Activated gamma-delta T cell (primary cell): ENCODE results near the gene ATXN7L3.

Source experiments
- DNase-seq: peaks from one replicate; lab custom pipeline; 2025; lab: John Stamatoyannopoulos, UW

The ATXN7L3 gene

GRCh38 chr17:44218344-44219107 lies 18.8 kb upstream of the ATXN7L3 start:
- peak; percentile 78 for DNase-seq

DNA sequence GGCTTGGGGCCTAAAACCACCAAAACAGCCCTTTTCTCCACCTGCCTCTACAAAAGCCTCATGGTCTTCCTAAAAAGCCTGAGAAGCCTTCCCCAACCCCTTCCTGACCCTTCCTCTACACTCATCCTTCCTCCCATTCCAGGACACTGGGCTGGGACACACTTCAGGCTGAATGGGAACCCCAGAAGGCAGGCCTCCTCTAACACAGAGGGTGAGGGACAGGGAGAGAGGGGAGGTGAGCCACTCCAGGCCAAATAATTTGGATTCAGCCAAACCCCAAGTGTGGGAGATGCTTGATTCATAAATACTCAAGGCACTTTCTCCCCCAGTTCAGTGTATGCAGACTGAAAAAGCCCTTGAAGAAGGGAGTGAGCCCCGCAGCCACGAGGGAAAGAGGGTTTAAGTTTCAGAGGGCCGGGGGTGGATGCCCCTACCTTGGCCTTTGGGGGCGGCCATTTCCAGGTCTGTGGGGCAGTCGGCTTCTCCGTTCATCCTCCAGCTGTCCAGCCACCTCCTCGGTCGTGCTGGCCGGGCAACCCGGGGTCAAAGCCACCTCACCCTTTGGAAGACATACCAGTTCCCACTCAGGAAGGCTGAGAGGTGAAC lies 18.2 kb upstream of the ATXN7L3 start:
- no peak for DNase-seq

GRCh38 chr17:44216694-44217093 lies 17.0 kb upstream of the ATXN7L3 start:
- DNase-seq = no peak

GRCh38 chr17:44216173-44216572 lies 16.5 kb upstream of the ATXN7L3 start:
- DNase-seq = no peak

DNA sequence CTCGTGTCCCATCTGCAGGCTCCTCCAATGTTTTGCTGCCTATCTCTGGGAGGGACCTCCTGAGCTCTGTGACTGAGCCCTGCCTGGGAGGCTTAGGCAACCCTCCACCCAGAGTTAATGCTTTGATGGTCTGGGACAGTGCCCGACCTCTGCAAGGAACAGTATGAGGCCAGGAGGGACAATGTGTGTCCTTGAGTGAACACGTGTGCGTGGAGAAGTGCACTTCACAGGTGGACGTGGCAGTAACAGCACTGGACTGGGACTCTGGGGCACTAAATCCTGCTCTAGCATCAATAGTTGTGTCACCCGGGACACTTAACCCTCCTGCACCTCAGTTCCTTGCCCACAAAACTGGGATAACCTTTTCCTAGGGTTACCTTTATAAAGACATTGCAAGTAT lies 15.2 kb upstream of the ATXN7L3 start:
- DNase-seq = no peak

- no peak for DNase-seq
These were observed 14.5 kb upstream of the ATXN7L3 start for GRCh38 chr17:44214230-44214494.

- DNase-seq = no peak
These were observed 13.9 kb upstream of the ATXN7L3 start for GRCh38 chr17:44213403-44214229.

DNA sequence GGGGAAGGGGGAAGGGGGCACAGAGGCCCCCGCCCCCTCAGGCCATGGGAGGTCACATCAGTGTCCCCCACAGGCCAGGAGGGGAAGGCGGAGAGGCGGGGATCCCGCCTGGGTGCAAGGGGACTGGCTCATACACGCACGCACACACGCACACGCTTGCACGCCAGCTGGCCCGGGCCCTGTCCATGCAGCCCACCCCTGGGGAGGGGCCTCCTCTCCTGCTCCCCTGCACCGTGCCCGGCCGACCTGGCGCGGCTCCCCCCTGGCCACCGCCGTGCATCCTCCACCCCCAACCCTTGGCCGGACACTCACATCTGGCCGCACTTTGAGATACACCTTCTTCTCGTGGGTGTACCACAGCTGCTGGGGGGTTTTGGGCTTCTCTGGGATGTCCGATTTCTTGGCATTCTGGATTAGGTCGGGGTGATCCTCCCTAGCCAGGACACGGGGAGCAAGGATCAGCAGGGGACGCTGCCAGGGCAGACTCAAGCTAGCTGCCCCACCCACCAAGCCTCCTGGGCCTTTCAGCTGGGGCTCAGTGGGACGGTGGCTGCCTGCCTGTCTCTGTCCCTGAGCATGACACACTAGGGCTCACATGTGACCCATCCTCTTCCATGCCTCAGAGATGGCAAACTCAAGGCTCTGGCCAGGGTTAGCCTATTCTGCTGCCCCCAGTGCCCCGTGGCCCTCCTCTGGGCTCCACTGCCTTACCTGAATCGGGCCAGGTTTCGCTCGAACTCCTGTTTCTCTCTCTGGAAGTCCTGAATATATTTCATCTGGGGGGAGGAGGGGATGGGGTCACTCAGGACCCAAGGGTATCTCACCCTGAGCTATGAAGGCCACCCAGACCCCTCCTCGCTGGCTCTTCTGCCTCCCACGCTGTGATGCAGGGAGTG lies 13.1 kb upstream of the ATXN7L3 start:
- no peak for DNase-seq

DNA sequence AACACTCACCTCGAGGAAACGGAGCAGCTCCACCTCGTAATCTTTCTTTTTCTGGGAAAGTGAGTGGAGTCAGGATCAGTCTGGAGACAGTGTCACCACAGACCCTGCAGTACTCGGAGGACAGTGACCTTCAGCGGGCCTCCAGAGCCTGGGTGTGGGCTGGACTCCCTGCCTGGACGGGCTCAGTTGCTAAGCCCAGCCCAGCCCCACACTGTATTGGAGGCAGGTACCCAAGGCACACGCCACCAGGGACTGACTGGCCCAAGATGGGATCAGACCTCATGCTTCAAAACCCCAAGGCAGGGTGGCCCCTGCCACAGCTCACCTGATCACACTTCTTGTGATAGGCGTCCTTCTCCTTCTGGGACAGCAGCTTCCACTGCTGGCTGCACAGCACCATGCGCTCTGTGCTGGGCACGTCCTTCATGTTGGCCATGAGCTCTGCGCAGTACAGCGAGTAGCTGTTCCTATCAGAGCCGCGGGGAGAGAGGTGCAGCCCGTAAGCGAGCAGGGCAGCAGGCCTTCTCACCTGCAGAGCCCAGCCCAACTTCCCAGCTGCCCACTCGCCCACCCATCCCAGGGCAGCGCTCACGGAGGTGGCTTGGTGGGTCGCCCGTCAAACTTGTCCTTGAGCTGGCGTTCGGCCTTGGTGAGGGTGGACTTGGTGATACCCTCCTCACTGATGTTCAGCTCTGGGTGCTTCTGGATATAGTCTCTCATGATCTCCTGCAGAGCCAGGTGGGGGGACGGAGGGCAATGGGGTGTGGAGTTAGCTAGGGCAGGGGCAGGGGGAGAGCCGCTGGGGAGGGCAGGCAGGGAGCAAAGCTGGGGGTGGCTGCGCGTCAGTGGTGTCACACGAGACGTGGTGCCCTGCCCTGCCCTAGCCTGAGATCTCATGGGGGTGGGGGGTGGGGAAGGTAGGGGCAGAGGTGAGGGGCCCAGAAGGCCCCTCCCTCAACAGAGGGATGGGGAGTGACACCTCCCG lies 11.9 kb upstream of the ATXN7L3 start:
- DNase-seq = no peak

- peak; percentile 82 for DNase-seq
These were observed 10.9 kb upstream of the ATXN7L3 start for GRCh38 chr17:44210342-44211192.

DNA sequence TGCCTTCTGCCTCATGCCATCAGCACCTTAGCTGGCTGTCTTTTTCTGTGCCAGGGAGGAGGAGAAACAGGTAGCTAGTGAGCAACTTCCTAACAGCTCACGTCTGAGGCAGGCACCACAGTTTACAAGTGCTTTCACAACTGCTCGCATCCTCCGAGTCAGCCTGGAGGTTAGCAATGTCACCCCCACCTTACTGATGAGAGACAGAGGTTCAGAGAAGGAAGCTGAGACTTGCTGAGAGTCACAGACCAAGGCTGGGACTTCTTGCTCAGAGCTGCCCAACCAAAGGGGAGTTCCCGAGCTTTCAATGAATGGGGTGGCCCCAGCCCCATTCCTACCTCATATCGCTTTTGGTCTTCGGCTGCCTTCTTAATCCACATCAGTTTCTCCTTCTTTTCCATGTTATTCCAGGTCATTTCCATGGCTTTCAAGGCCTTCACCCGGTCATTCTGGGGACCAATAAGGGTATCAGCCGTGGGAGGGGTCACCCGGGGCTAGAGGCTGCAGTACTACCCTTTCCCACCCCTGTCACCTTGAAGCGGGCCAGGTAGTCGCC lies 10.2 kb upstream of the ATXN7L3 start:
- DNase-seq = no peak

- DNase-seq = no peak
These were observed 8.1 kb upstream of the ATXN7L3 start for GRCh38 chr17:44207743-44208142.

- DNase-seq = no peak
These were observed 7.6 kb upstream of the ATXN7L3 start for GRCh38 chr17:44207319-44207718.

DNA sequence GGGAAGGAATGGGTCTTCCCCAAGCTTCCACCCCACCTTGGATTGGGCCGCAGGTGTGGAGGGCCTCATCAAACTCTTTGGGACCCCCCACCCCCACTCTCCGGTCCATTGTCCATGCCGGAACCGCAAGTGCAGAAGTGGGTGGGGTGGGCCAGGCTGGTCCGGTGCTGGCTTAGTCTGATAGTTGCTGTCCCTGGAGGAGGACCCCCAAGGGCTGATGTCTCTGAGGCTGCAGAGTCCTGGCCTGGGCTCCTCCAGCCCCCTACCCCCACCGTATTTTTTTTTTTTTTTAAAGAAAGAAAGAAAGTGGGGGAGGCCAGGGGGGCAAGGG lies 7.1 kb upstream of the ATXN7L3 start:
- no peak for DNase-seq

GRCh38 chr17:44205962-44206824 lies 6.5 kb upstream of the ATXN7L3 start:
- DNase-seq = no peak

DNA sequence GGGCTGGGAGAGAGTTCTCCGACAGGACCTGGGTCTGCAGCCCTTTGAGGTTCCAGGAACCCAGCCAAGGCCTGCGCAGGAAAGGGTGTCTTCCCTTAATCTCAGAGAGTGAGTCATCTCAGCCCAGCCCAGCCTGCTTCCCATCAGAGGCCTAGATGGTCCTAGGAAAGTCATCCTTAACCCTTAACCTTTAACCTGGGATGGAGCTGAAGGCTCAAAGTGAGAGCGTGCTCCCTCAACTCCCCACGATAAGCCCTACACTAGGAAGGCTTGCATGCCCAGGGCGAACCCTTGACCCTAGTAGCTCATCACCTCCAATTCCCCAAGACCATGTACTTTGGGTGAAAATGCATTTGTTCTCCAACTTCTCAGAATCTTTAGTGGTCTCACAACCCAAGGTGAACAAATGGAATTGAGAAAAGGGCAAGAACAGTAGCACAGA lies 4.8 kb upstream of the ATXN7L3 start:
- DNase-seq = no peak

DNA sequence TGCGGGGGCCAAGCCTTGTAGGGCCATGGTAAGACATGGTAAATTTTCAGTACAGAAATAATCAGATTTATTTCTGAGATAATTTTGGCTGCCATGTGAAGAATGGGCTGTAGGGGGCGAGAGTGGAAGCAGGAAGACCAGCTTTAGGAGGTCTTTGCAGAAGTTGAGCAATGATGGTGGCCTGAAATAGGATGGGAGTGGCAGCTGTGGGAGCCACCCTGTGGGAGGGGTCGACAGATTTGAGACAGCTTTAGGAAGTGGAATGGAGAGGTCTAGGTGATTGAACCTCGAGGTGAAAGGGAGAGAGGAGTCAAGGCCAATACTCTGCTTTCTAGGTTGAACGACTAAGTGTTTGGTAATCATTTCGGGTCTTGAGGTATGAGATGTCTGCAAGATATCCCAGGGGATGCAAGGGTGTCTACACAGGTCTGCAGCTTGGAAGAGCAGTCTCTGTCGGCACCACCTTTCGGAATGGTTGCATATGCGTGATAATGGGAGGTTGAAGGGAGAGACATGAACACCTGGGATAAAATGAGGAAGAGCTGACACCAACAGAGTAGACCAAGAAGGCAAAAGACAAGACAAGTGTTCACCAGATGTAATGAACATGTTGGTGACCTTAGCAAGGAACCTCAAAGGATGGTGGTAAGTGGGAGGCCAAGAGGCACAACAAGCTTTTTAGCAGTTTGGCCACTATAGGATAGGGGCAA lies 4.2 kb upstream of the ATXN7L3 start:
- DNase-seq = no peak

GRCh38 chr17:44202756-44203155 lies 3.1 kb upstream of the ATXN7L3 start:
- no peak for DNase-seq
